H9 (cell line): ENCODE results near the gene ZBTB47. TPM values are rescaled to one million over a fixed set of nuclear protein-coding genes. Genes with fewer than 3 reads are reported as not detected.

Source experiments
- DNase-seq: peaks from one replicate; pipeline ENCODE4 v3.0.0-alpha.2; 2017
- H2AFZ ChIP-seq: one replicate; pipeline ENCODE4 v1.6.1; 2013; ENCODE audit warnings: mild to moderate bottlenecking, low read length, control low read depth, moderate library complexity
- H2AK5ac ChIP-seq: 2 replicates; pipeline ENCODE4 v1.6.1; 2013; ENCODE audit warnings: low read length, control low read depth, mixed read lengths; ENCODE audit not compliant: insufficient read length
- H2BK120ac ChIP-seq: one replicate; pipeline ENCODE4 v1.6.1; 2013; ENCODE audit warnings: low read depth, mild to moderate bottlenecking, low read length, control low read depth, inconsistent platforms; ENCODE audit not compliant: poor library complexity, severe bottlenecking
- H2BK12ac ChIP-seq: 2 replicates; pipeline ENCODE4 v1.6.1; 2013; ENCODE audit warnings: low read length, control low read depth, mixed read lengths, low read depth; ENCODE audit not compliant: insufficient read length
- H2BK15ac ChIP-seq: 2 replicates; pipeline ENCODE4 v1.6.1; 2013; ENCODE audit warnings: low read depth, low read length, control low read depth
- H2BK20ac ChIP-seq: one replicate; pipeline ENCODE4 v1.6.1; 2013; ENCODE audit warnings: low read depth, mild to moderate bottlenecking, low read length, control low read depth, inconsistent platforms; ENCODE audit not compliant: poor library complexity, severe bottlenecking
- H2BK5ac ChIP-seq: 2 replicates; pipeline ENCODE4 v1.6.1; 2013; ENCODE audit warnings: low read length, control low read depth, mixed read lengths; ENCODE audit not compliant: insufficient read length
- H3K14ac ChIP-seq: 2 replicates; pipeline ENCODE4 v1.6.1; 2013; ENCODE audit warnings: low read length, control low read depth; ENCODE audit not compliant: insufficient read depth
- H3K18ac ChIP-seq: 2 replicates; pipeline ENCODE4 v1.6.1; 2013; ENCODE audit warnings: low read depth, mild to moderate bottlenecking, mixed read lengths, low read length, control low read depth; ENCODE audit not compliant: insufficient read length
- H3K23ac ChIP-seq: 2 replicates; pipeline ENCODE4 v1.6.1; 2013; ENCODE audit warnings: low read length, control low read depth, mixed read lengths, low read depth; ENCODE audit not compliant: insufficient read length
- H3K23me2 ChIP-seq: 2 replicates; pipeline ENCODE4 v1.6.1; 2013; ENCODE audit warnings: low read depth, mild to moderate bottlenecking, mixed read lengths, low read length, control low read depth; ENCODE audit not compliant: insufficient read length, poor library complexity, severe bottlenecking
- H3K27ac ChIP-seq: 2 replicates; pipeline ENCODE4 v1.5.1; 2013; ENCODE audit warnings: low read length, control low read depth, mixed read lengths, low read depth; ENCODE audit not compliant: insufficient read length
- H3K27me3 ChIP-seq: 2 replicates; pipeline ENCODE4 v1.6.1; 2013; ENCODE audit warnings: low read length, control low read depth, inconsistent platforms; ENCODE audit not compliant: insufficient read depth
- H3K4ac ChIP-seq: 2 replicates; pipeline ENCODE4 v1.6.1; 2013; ENCODE audit warnings: low read depth, mild to moderate bottlenecking, control low read depth, inconsistent platforms, low read length, moderate library complexity
- H3K4me1 ChIP-seq: 2 replicates; pipeline ENCODE4 v1.6.1; 2013; ENCODE audit warnings: low read length, control low read depth, inconsistent platforms; ENCODE audit not compliant: insufficient read depth
- H3K4me2 ChIP-seq: 2 replicates; pipeline ENCODE4 v1.6.1; 2013; ENCODE audit warnings: low read length, control low read depth, mixed read lengths; ENCODE audit not compliant: insufficient read length, insufficient read depth
- H3K56ac ChIP-seq: 2 replicates; pipeline ENCODE4 v1.6.1; 2013; ENCODE audit warnings: low read depth, mild to moderate bottlenecking, mixed read lengths, low read length, control low read depth; ENCODE audit not compliant: insufficient read length
- H3K79me1 ChIP-seq: 2 replicates; pipeline ENCODE4 v1.6.1; 2013; ENCODE audit warnings: low read depth, mild to moderate bottlenecking, moderate library complexity, low read length, control low read depth, inconsistent platforms; ENCODE audit not compliant: insufficient read depth, poor library complexity, severe bottlenecking
- H3K79me2 ChIP-seq: 2 replicates; pipeline ENCODE4 v1.6.1; 2013; ENCODE audit warnings: low read length, control low read depth, inconsistent platforms; ENCODE audit not compliant: insufficient read depth
- H3K9ac ChIP-seq: 2 replicates; pipeline ENCODE4 v1.6.1; 2013; ENCODE audit warnings: low read length, control low read depth, mixed read lengths; ENCODE audit not compliant: insufficient read length; ENCODE audit errors: extremely low read depth
- H3K9me3 ChIP-seq: one replicate; pipeline ENCODE4 v1.6.1; 2013; ENCODE audit warnings: low read depth, low read length, inconsistent platforms; ENCODE audit not compliant: control insufficient read depth
- H3T11ph ChIP-seq: one replicate; pipeline ENCODE4 v1.6.1; 2013; ENCODE audit warnings: mild to moderate bottlenecking, low read length, control low read depth, inconsistent platforms
- H4K20me1 ChIP-seq: one replicate; pipeline ENCODE4 v1.6.1; 2013; ENCODE audit not compliant: control insufficient read depth, insufficient read length, insufficient read depth
- H4K5ac ChIP-seq: 2 replicates; pipeline ENCODE4 v1.6.1; 2013; ENCODE audit warnings: low read depth, mild to moderate bottlenecking, mixed read lengths, low read length, control low read depth; ENCODE audit not compliant: insufficient read length
- H4K8ac ChIP-seq: replicated peaks from 2 replicates; pipeline ENCODE4 v1.6.1; 2013; ENCODE audit warnings: low read length, control low read depth, mixed read lengths, low read depth; ENCODE audit not compliant: insufficient read length
- H4K91ac ChIP-seq: 2 replicates; pipeline ENCODE4 v1.6.1; 2013; ENCODE audit warnings: low read depth, mild to moderate bottlenecking, moderate library complexity, mixed read lengths, low read length, control low read depth; ENCODE audit not compliant: insufficient read length
- H3K27ac Mint-ChIP-seq, 3 experiments: 2 replicates in 2 of 3; 3 replicates in 1 of 3; pipeline ENCODE4 v1.8.0; 2020 to 2021; ENCODE audit warnings: mixed read lengths in 3 of 3, mild to moderate bottlenecking in 1 of 3, moderate library complexity in 1 of 3
- H3K27me3 Mint-ChIP-seq: 2 replicates; pipeline ENCODE4 v1.8.0; 2021; ENCODE audit warnings: low read depth, mild to moderate bottlenecking, moderate library complexity, mixed read lengths
- H3K36me3 Mint-ChIP-seq, 3 experiments: 2 replicates in 2 of 3; 3 replicates in 1 of 3; pipeline ENCODE4 v1.8.0; 2020 to 2021; ENCODE audit warnings: low read depth in 3 of 3, mixed read lengths in 3 of 3; ENCODE audit not compliant: insufficient read depth in 1 of 3
- H3K4me1 Mint-ChIP-seq, 2 experiments: 2 replicates each; pipeline ENCODE4 v1.8.0; 2020; ENCODE audit warnings: mixed read lengths in 2 of 2
- H3K4me3 Mint-ChIP-seq, 2 experiments: 2 replicates in 1 of 2; 3 replicates in 1 of 2; pipeline ENCODE4 v1.8.0; 2020 to 2021; ENCODE audit warnings: mild to moderate bottlenecking in 2 of 2, mixed read lengths in 2 of 2, moderate library complexity in 1 of 2
- H3K9me3 Mint-ChIP-seq, 2 experiments: 2 replicates in 1 of 2; 3 replicates in 1 of 2; pipeline ENCODE4 v1.8.0; 2020; ENCODE audit warnings: mild to moderate bottlenecking in 2 of 2, mixed read lengths in 2 of 2, moderate library complexity in 1 of 2
- CTCF ChIP-seq: fragments of 200-600 bp; sonication (generic); conservative IDR thresholded peaks from 3 replicates; pipeline ENCODE4 v1.8.0; 2021; ENCODE audit warnings: antibody characterized with exemption, mild to moderate bottlenecking
- WGBS: extraction: QIAGEN DNeasy Blood & Tissue Kit; methylation state at CpG from one replicate; pipeline ENCODE4 v1.1.7; 2013; ENCODE audit warnings: missing lambda C conversion rate, low lambda C conversion rate, mixed read lengths; ENCODE audit not compliant: insufficient read length; ENCODE audit errors: extremely low coverage; 5-methylcytosine and 5-hydroxymethylcytosine counted together
- total RNA-seq: library from RNA; stranded (reverse); gene quantifications from 2 replicates; pipeline ENCODE4 v1.2.1, GENCODE V29; 2021

The ZBTB47 gene
- total RNA-seq, 1 experiment from 2014 or later, result 3.6 TPM

GRCh38 chr3:42675909-42676308, 22.4 kb downstream of the ZBTB47 start:
- peaks cover 5% of the 10 kb centered on the region for H3K27me3 Mint-ChIP-seq
- H2BK5ac ChIP-seq, result no peak overlapping the region
- H3K4me1 ChIP-seq, result no peaks in the 10 kb centered on the region
- no peak overlapping the region for H2AFZ ChIP-seq
- no peak overlapping the region for H4K5ac ChIP-seq
- peaks cover 6 to 10% of the 10 kb centered on the region in 2 experiments for H3K9me3 Mint-ChIP-seq
- WGBS, result no CpG with 5 or more reads among the region's 2 CpGs
- no peak overlapping the region for H3K23ac ChIP-seq
- TF ChIP-seq CTCF, result no peak
- H3T11ph ChIP-seq, result no peak overlapping the region
- no peak overlapping the region for H3K56ac ChIP-seq
- no peak overlapping the region for H2BK12ac ChIP-seq
- no peak overlapping the region for H2BK120ac ChIP-seq
- no peak for DNase-seq
- H2BK20ac ChIP-seq, result no peak overlapping the region
- no peak overlapping the region for H4K8ac ChIP-seq
- H2AK5ac ChIP-seq, result no peak overlapping the region
- no peak overlapping the region for H3K4me2 ChIP-seq
- H3K4ac ChIP-seq, result no peak overlapping the region
- no peaks in the 10 kb centered on the region for H3K79me2 ChIP-seq
- H4K20me1 ChIP-seq, result no peaks in the 10 kb centered on the region
- H3K27me3 ChIP-seq, result no peaks in the 10 kb centered on the region
- H3K4me1 Mint-ChIP-seq, result peaks cover 9 to 10% of the 10 kb centered on the region in 2 experiments
- H4K91ac ChIP-seq, result no peak overlapping the region
- no peak overlapping the region for H3K27ac Mint-ChIP-seq
- H2BK15ac ChIP-seq, result no peak overlapping the region
- H3K27ac ChIP-seq, result no peak overlapping the region
- no peaks in the 10 kb centered on the region for H3K79me1 ChIP-seq
- no peak overlapping the region for H3K4me3 Mint-ChIP-seq
- no peak overlapping the region for H3K18ac ChIP-seq
- H3K36me3 Mint-ChIP-seq, result peaks cover 0 to 9% (median 0%) of the 10 kb centered on the region in 3 experiments; a peak in 2 of 7 replicates
- no peak overlapping the region for H3K9ac ChIP-seq
- H3K14ac ChIP-seq, result no peak overlapping the region
- peaks cover 5% of the 10 kb centered on the region for H3K9me3 ChIP-seq
- no peaks in the 10 kb centered on the region for H3K23me2 ChIP-seq
